ENCODE results near the gene CNOT4.
"Not testable (repeated sequence)": the region's sequence is repeated elsewhere in the genome, so short reads cannot be mapped to it uniquely, and the experiment has no call there.

CNOT4 gene

DNA sequence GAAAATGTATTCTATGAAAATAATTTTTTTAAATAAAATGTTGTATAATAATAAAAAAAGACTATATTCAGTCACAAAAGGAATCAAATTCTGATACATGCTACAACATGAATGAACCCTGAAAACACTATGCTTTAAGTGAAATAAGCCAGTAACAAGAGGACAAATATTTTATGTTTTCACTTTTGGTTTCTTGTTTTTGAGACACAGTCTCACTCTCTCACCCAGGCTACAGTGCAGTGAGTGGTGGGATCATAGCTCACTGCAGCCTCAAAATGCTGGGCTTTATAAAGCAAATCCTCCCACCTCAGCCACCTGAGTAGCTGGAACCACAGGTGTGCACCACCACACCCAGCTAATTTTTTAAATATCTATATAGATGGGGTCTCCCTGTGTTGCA is 64.2 kb downstream of the CNOT4 start:
- Mint-ChIP-seq H3K4me3 (no peak overlapping the region), H3K9me3 (no peaks in the 10 kb centered on the region), H3K27ac (no peak overlapping the region), H3K4me1 (peaks cover 42% of the 10 kb centered on the region), H3K27me3 (no peaks in the 10 kb centered on the region)
- DNase-seq: no peak
- ATAC-seq: no peak

GRCh38 chr7:135445266-135445665 is 64.6 kb downstream of the CNOT4 start:
- not testable (repeated sequence) for H3K27me3 Mint-ChIP-seq, ATAC-seq, H3K27ac Mint-ChIP-seq, H3K9me3 Mint-ChIP-seq, H3K4me3 Mint-ChIP-seq, DNase-seq
- H3K4me1 Mint-ChIP-seq: peaks cover 37% of the 10 kb centered on the region

DNA sequence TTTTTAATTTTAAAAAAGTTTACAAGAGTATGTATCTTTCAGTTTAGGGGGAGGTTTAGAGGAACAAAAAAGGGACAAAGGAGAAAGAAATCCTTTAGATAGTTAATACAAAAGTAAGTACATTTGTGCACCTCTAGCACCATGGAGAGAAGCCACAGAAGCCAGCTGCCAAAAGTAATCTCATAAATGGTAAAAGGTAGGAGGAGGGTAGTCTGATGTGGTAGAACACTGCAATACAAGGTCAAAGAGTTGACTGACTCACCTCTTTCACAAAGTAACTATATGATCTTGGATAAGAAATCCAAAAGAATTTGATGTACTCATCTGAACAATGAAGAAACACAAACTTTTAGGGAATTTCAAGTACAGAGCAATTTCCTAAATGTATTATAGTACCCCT is 68.1 kb downstream of the CNOT4 start:
- Mint-ChIP-seq H3K27ac (no peak overlapping the region), H3K9me3 (no peaks in the 10 kb centered on the region), H3K4me3 (no peak overlapping the region), H3K4me1 (peaks cover 12% of the 10 kb centered on the region), H3K27me3 (no peaks in the 10 kb centered on the region)
- ATAC-seq (peak; percentile 75), DNase-seq (no peak)

- Mint-ChIP-seq H3K4me3 (no peak overlapping the region), H3K27ac (no peak overlapping the region), H3K27me3 (no peaks in the 10 kb centered on the region), H3K4me1 (peaks cover 20% of the 10 kb centered on the region), H3K9me3 (peaks cover 0 to 10% of the 10 kb centered on the region in 2 donors)
- no peak for ATAC-seq
- DNase-seq: no peak
Observed at GRCh38 chr7:135434047-135434446, 75.9 kb downstream of the CNOT4 start.

- Mint-ChIP-seq H3K27ac (no peak overlapping the region), H3K4me3 (no peak overlapping the region), H3K9me3 (peaks cover 0 to 8% of the 10 kb centered on the region in 2 donors), H3K27me3 (no peaks in the 10 kb centered on the region), H3K4me1 (peaks cover 47% of the 10 kb centered on the region)
- DNase-seq (no peak), ATAC-seq (no peak)
Observed at GRCh38 chr7:135430626-135431025, 79.3 kb downstream of the CNOT4 start.

DNA sequence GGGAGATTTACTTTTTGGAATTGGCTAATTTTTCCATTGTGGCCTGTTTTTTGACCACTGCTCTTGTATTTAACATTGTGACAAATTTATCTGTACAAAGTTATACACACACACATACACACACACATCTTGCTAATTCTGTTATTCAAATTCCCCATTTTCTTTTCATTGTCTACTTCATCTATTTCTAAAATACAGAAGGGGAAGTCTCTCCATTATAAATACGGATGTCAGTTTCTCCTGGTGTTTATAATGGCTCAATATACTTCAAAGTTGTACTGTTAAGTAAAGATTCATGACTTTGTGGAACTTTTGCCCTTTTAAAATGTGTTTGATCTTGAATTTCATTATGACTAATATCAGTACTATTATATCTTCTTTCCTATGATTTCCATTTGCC is 81.0 kb downstream of the CNOT4 start:
- peaks cover 43% of the 10 kb centered on the region for H3K4me1 Mint-ChIP-seq
- DNase-seq: no peak
- no peak overlapping the region for H3K27ac Mint-ChIP-seq
- no peak for ATAC-seq
- H3K9me3 Mint-ChIP-seq: no peaks in the 10 kb centered on the region
- H3K27me3 Mint-ChIP-seq: no peaks in the 10 kb centered on the region
- H3K4me3 Mint-ChIP-seq: no peak overlapping the region

DNA sequence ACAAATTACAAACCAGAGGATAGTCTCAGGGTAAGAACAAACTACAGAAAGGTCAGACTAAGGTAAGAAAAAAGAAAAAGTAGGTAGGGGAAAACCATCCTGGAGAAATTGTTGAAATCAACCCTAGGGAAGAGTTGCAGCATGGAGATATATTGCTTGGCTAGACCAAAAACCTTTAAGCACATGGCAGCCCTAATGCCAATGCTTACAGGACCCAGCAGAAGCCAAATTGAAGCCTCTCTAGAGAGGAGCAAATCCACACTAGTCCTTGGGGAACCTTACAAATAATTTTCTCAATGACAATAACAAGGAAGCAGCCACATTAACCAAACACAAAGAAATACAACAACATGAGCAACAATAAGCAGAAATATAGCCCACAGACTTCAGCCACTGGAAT is 81.9 kb downstream of the CNOT4 start:
- Mint-ChIP-seq H3K4me1 (peaks cover 43% of the 10 kb centered on the region), H3K4me3 (no peak overlapping the region), H3K9me3 (no peaks in the 10 kb centered on the region), H3K27ac (no peak overlapping the region), H3K27me3 (no peaks in the 10 kb centered on the region)
- ATAC-seq: no peak
- DNase-seq: no peak

DNA sequence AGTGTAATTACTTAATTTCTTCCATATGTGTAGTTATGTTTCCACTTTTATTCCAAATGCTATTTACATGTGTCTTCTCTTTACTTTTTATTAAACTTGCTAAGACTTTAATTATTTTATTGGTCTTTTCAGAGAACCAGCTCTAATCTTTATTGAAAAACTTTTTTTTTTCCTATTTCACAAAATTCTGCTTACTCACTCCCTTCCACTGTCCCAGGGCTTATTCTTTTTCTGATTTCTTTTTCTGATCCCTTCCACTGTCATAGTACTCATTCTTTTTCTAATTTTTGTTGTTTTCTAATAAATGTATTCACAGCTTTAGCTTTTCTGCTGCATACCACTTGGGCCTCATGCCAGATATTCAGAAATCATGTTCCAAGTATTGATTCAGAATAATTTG is 82.7 kb downstream of the CNOT4 start:
- Mint-ChIP-seq H3K27ac (no peak overlapping the region), H3K4me3 (no peak overlapping the region), H3K9me3 (no peaks in the 10 kb centered on the region), H3K4me1 (peaks cover 43% of the 10 kb centered on the region), H3K27me3 (no peaks in the 10 kb centered on the region)
- DNase-seq (no peak), ATAC-seq (no peak)

- Mint-ChIP-seq H3K27me3 (no peaks in the 10 kb centered on the region), H3K27ac (no peak overlapping the region), H3K9me3 (no peaks in the 10 kb centered on the region), H3K4me1 (peaks cover 54% of the 10 kb centered on the region), H3K4me3 (no peak overlapping the region)
- no peak for ATAC-seq
- no peak for DNase-seq
Observed at GRCh38 chr7:135425036-135425435, 84.9 kb downstream of the CNOT4 start.

GRCh38 chr7:135420786-135421185 is 89.1 kb downstream of the CNOT4 start:
- DNase-seq (no peak), ATAC-seq (no peak)
- H3K27ac Mint-ChIP-seq: no peak overlapping the region
- no peaks in the 10 kb centered on the region for H3K27me3 Mint-ChIP-seq
- peaks cover 19% of the 10 kb centered on the region for H3K4me1 Mint-ChIP-seq
- H3K9me3 Mint-ChIP-seq: no peaks in the 10 kb centered on the region
- no peak overlapping the region for H3K4me3 Mint-ChIP-seq

DNA sequence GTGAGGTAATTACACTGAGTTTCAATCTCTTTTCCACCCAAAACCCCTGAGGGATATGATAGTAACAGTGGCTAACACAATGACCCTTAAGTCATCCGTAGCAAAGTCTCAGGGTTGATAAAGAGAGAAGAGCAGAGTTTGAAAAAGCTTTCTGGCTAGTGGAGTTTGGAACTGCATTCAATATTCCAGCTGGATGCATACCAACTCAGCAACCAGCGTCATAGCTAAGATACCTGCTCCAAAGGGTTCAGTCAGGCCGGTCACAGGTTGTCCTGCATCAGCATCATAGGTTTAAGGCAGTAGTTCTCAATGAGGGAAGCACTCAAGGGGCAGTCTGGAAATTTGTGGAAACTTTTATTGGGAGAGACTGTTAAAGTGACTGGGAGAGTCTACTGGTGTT is 93.5 kb downstream of the CNOT4 start:
- DNase-seq (no peak), ATAC-seq (no peak)
- Mint-ChIP-seq H3K27me3 (no peaks in the 10 kb centered on the region), H3K9me3 (no peaks in the 10 kb centered on the region), H3K27ac (no peak overlapping the region), H3K4me3 (no peak overlapping the region), H3K4me1 (peaks cover 5% of the 10 kb centered on the region)

DNA sequence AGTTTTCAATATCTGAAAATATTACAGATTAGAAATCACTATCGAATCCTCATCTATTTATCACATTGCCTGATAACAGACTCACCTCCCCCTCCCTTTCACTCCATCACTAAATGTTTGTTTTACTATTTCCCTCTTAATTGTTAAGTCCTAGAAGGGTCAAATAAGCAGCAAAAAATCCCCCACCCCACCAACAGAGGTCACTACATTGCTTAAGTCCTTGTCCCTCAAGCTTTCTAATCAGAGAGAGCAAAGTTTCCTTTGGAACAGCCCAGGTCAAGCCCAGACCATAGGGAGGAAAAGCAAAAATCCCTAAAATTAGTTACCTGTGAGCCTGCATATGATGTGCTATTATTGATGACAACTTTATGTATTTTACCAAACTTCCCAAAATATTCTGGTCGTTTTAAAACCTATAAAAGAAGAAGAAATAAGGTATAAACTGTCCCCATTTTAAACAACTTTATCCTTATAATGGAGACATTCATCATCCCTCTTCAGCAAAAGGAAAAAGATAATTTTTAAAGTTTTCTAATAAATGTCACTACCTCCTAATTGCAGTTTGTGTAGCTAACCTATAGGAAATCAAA is 95.0 kb downstream of the CNOT4 start:
- H3K4me3 Mint-ChIP-seq: no peak overlapping the region
- no peaks in the 10 kb centered on the region for H3K27me3 Mint-ChIP-seq
- no peaks in the 10 kb centered on the region for H3K4me1 Mint-ChIP-seq
- DNase-seq: peak; percentile 5 to 15
- no peak overlapping the region for H3K27ac Mint-ChIP-seq
- no peaks in the 10 kb centered on the region for H3K9me3 Mint-ChIP-seq
- peak; percentile 61 for ATAC-seq

DNA sequence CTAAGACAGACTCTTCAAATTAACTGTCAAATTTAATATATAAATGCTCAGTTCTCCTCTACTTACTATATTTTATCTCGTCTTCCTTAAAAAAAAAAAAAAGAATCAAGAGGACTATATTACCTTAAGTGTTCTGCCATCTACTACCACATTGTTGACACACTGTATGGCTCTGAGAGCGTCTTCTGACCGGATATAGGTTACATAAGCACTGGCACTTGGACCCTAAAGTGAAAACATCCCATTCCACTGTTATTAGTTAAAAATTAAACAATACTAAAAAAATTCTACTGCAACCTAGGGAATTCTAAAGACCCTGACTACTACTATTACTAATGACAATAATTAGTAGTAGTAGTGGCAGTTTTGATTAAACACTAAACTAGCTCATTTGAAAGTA is 95.7 kb downstream of the CNOT4 start:
- Mint-ChIP-seq H3K27ac (no peak overlapping the region), H3K4me3 (no peak overlapping the region), H3K27me3 (no peaks in the 10 kb centered on the region), H3K4me1 (no peaks in the 10 kb centered on the region), H3K9me3 (no peaks in the 10 kb centered on the region)
- no peak for DNase-seq
- ATAC-seq: no peak

- no peak overlapping the region for H3K4me3 Mint-ChIP-seq
Observed at GRCh38 chr7:135411098-135411497, 98.8 kb downstream of the CNOT4 start.

DNA sequence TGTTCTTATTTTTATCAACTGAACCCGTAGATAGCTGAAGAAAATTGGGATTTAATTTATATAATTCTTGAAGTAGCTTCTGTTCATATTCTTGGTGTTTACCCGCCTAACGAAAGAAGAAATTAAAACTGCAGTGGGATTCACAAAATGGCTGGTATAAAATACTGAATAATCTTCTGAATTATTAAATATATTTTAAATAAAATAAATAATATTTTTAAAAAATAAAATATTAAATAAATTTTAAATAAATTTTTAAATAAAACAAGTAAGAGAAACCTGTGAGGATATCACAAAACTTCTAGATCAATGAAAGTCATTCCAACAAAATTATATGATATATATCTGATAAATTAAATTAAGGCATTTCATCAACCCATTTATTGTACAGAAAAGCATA is 99.4 kb downstream of the CNOT4 start:
- H3K27me3 Mint-ChIP-seq: no peaks in the 10 kb centered on the region
- H3K4me3 Mint-ChIP-seq: no peak overlapping the region
- no peak overlapping the region for H3K27ac Mint-ChIP-seq
- no peaks in the 10 kb centered on the region for H3K9me3 Mint-ChIP-seq
- no peak for DNase-seq
- peaks cover 5% of the 10 kb centered on the region for H3K4me1 Mint-ChIP-seq
- ATAC-seq: no peak

More at GRCh38 chr7:135411098-135411497, 98.8 kb downstream of the CNOT4 start:
- Mint-ChIP-seq H3K27me3 (no peaks in the 10 kb centered on the region), H3K9me3 (no peaks in the 10 kb centered on the region), H3K27ac (no peak overlapping the region), H3K4me1 (peaks cover 5% of the 10 kb centered on the region)
- ATAC-seq (no peak), DNase-seq (no peak)

DNA sequence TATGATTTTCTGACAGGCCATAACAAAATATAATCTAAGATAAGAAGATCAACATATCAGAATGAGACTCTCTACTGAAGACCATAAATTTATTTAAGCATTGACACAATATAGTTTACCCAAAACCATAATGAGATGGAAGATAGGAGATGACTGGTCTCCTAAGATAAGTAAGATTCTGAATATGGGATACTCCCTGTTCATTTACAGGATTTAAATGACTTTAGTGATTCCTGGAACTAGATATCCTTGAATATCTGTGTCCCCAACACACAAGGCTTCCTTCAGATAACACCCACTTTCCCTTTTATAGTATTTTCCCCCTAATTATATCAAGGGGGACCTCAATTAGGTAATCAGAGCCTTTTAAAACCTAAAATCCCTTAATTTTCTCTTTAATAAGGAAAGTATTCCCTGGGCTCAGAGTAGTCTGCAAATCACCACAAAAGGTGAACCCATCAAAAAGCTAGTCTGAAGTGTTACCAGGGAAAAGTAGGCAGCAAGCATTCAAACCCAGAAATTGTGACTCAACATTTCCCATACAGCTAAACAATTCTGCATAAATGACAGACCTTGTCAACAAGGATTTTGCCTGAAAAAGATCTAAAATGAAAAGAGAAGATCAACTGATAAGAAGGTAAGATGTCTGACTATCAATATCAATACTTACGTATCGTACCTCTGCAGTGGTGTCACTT is 99.9 kb downstream of the CNOT4 start:
- Mint-ChIP-seq H3K27me3 (no peaks in the 10 kb centered on the region), H3K27ac (no peak overlapping the region)
- ATAC-seq: no peak

DNA sequence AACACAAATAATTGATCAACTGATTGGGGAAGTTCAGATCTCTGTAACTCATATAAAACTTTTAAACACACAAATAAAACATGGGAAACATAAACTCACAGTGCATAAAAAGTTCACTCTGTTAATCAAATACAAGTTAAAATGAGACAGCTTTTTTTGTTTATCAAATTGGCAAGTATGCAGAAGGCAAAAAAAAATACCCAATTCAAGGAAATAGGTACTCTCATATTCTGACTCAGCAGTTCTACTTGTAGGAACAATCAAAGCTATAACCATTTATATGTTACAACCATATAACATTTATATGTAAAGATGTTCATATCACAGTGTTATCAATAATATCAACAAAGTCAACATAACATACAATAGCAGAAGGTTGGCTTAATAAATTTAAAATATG is 102.0 kb downstream of the CNOT4 start:
- H3K9me3 Mint-ChIP-seq: no peaks in the 10 kb centered on the region
- ATAC-seq (no peak), DNase-seq (no peak)
- H3K27me3 Mint-ChIP-seq: no peaks in the 10 kb centered on the region
- H3K27ac Mint-ChIP-seq: no peak overlapping the region
- H3K4me1 Mint-ChIP-seq: peaks cover 5% of the 10 kb centered on the region
- no peak overlapping the region for H3K4me3 Mint-ChIP-seq

More for the DNA sequence above, 99.9 kb downstream of the CNOT4 start:
- Mint-ChIP-seq H3K4me1 (peaks cover 5% of the 10 kb centered on the region), H3K4me3 (no peak overlapping the region), H3K9me3 (no peaks in the 10 kb centered on the region)
- DNase-seq: no peak
